Right kidney (tissue), 1 donor: ENCODE data around the gene MAP2.

Source experiments
- DNase-seq: peaks from one replicate; pipeline ENCODE4 v3.0.0-alpha.2; 2016

MAP2 gene

DNA sequence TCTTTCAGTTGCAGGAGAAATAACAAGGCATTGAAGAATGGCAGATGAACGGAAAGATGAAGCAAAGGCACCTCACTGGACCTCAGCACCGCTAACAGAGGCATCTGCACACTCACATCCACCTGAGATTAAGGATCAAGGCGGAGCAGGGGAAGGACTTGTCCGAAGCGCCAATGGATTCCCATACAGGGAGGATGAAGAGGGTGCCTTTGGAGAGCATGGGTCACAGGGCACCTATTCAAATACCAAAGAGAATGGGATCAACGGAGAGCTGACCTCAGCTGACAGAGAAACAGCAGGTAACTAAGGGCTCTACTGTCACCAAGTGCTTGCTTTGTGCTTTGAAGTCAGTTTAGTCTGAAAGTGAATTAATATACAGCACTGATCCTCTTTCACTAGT lies 229.3 kb downstream of the MAP2 start:
- DNase-seq: no peak

DNA sequence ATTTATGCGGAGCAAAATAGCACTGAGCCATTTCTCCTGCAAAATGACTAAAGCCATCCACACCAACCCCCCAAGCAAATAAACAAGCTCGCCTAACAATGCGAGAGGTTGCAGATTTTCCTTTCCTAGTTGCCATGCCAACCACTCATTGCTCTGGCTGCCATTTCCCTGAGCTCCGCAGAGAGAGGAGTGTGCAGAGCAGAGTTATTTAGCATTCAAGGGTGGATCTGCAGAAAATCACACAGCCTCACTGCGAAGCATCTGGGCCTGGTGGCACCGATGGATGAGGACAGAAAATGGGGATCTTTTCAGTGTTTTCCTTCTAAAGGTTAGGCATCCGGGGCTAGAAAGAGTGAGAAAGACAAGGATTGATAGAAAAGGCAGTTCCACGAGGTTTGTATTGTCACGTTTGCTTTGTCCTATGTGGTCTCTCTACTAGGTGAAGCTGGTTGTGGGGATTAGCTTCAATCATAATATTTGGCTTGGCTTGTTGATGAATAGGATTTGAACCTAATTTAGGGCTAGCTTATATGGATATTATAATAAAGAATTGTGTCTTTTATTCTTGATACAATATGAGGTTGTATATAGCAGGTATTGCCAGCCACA lies 237.5 kb downstream of the MAP2 start:
- DNase-seq: no peak

- no peak for DNase-seq
Observed at GRCh38 chr2:209662021-209662420, 238.2 kb downstream of the MAP2 start.

GRCh38 chr2:209663139-209663538 lies 239.3 kb downstream of the MAP2 start:
- no peak for DNase-seq

- DNase-seq: no peak
Observed at GRCh38 chr2:209663656-209664055, 239.8 kb downstream of the MAP2 start.

DNA sequence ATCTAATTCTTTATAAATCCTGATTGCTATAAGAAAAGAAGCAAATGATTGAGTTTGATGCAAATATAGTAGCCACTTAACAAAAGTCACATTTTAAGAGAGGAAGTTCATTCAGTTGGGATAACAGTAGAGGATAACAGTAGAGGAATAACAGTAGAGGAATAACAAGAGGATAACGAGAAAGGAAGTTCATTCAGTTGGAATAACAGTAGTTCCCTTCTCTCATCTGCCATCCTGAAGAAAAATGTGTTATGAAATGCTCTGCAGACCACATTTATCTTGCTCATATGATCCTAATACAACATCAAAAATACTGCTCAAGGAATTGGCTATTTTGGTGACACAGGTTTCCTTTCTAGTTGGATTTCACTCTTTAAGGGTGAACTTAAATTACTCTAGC lies 242.4 kb downstream of the MAP2 start:
- DNase-seq: no peak

GRCh38 chr2:209671020-209671680 lies 247.3 kb downstream of the MAP2 start:
- no peak for DNase-seq

DNA sequence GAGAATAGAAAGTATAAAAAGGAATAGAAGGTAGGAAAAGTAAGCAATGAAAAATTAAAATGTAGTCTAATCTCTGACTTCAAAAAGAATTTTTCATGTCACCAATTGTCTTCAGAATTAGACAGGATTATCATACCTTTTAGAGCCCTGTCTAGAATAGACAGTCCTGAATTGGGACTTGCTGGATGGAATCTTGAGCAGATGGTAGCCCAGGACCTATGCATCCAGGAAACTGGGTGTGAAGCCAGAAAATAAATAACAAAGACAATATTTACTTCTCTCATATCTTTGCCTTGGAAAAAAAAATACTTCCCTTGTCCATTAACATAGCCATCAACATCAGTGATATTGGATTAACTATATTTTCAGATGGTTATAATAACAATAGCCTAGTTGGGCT lies 250.0 kb downstream of the MAP2 start:
- no peak for DNase-seq

GRCh38 chr2:209680596-209680995 lies 256.7 kb downstream of the MAP2 start:
- no peak for DNase-seq

DNA sequence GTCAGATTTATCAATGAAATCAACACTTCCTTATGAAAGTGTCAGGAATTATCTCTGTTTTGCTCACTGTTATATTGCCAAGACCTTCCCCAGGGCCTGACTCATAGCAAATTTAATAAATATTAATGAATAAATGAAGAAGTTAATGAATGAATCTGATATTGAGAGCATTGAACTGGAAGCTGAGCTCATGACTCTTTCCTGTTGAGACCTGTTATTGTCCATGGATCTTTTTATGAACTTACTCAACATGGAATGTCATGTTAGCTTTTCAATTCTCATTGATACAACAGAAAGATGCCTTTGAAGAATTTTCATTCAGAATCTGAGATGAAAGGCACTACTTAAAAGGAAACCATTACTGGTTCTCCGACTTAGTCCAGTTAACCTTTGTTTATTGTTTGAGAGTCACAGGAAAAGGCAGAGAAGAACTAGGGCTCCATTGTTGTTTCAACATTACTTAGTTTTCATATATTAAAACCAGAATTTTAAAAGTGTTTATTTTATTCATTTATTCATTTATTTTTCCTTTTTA lies 257.4 kb downstream of the MAP2 start:
- no peak for DNase-seq

- no peak for DNase-seq
Observed at GRCh38 chr2:209682646-209683045, 258.8 kb downstream of the MAP2 start.

DNA sequence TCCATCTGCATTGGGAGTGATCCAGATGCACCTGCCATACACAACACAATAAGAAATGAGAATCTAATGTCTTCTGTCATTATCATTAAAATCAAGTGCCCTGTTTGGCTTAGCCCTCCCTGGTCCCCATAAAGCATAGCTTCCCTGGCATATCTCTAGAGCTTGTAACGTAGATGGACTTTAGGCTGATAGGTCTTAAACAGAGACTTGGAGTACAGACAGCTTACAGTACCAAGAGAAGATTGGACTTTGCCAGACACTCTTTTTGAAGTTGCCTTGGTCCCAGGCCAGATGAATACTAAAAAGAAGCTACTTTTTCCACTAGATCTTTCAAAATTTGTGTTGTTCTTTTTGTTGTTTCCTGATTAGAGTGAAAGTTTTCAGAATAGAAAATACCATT lies 261.5 kb downstream of the MAP2 start:
- no peak for DNase-seq

DNA sequence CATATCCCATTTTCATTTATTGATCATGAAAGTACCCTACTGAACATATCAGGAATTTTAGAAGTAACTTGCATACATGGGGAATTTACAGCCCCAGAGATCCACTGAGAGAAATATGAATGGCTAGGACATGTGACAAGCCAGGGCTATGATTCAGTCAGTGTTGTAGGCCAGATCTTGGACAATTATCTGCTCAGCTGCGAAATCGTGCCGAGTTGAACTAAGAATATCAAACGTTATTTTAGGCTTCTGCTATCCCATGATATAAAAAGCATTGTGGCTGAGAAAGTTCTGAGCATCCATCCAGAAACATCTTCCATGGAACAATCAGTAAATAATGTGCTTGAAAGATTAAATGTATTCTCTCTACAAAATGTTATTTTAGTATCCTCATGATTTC lies 262.1 kb downstream of the MAP2 start:
- DNase-seq: no peak

GRCh38 chr2:209686448-209686847 lies 262.6 kb downstream of the MAP2 start:
- no peak for DNase-seq

DNA sequence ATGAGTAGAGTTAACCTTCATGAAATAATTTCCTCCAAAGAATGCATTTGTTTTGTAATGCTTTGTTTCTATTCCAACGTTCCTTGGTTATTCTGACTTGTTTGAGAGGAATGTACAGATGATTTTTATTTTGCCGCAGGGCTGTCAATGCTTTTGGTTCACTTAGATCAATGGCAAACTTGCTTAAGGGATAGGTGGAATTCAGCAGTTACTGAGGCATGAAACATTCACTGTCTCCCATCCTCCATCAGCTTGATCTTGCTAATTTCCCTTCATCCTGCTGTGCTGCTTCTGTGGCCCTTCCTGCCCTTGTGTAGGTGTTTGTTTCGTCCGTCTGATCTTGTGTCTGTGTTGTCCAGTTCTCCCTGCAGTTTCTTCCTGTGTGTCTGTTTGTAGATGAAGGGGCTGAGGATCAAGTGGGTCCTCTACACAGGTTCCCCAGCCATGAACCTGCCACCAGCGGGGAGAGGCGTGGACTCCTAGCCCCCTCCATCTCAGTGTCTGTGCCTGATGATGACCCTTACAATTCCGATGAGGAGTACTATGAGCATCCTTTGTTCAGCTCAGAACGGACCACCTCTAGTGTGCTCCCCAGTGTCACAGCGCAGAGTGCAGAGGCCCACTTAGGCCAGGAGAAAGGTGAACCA lies 263.6 kb downstream of the MAP2 start:
- no peak for DNase-seq

DNA sequence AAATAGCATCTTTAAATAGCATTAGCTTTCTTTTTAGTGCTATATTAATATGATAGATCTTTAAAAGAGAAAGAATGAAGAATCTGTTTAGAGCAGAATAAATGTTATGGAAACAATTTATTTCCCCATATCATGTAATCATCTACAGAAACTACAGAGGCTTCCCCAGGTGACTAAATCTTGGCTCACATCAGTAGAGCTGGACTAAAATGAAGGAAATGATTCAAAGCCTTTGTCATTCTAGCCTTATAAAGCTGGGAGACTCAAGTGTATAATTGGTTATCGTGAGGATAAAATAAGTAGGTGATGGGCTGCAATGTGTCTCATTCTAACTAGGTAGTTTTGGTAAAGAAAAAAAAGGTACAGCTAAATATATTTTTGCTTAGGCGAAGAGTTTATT lies 264.5 kb downstream of the MAP2 start:
- DNase-seq: no peak

GRCh38 chr2:209690029-209690754 lies 266.3 kb downstream of the MAP2 start:
- no peak for DNase-seq

- no peak for DNase-seq
Observed at GRCh38 chr2:209694748-209695147, 270.9 kb downstream of the MAP2 start.

GRCh38 chr2:209696836-209697711 lies 273.2 kb downstream of the MAP2 start:
- DNase-seq: no peak

DNA sequence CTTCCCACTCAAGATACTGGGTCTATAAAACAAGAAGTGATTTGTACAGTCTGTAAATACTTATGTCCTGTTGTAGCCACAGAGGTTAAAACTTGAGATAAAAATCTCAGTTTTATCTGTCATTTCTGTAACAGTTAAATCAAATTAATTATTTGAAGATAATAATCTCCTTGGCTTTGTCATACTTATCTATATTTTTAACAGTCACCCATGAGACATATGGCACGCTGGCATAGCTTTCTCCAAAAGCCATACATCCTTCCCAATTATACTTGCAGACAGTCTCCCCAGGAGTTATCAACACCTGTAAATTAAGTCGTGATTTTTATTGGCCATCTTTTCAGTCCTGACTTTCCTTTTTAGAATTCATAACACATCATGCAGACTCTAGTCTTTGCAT lies 278.9 kb downstream of the MAP2 start:
- no peak for DNase-seq

DNA sequence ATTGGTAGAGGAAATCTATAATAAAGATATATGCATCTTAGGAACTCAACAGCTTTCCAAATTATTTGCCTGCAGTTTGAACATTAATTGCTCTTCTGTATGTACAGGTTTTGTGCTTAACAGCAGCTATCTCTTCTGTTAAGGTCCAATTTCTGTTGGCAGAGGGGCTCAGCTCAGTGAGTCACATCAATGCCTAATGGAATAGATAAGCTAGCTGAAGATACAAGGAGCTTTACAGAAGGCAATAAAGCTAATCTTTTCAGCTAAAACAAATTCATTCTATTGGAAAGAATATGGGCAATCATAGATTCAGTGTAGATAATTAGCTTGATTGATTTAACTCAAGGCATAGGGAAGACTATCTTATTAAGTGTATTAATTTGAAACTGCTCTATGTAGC lies 289.4 kb downstream of the MAP2 start:
- DNase-seq: no peak

- DNase-seq: no peak
Observed at GRCh38 chr2:209719034-209719433, 295.2 kb downstream of the MAP2 start.
